Activated T-cell treated with anti-CD3 and anti-CD28 coated beads, Interleukin-2, amount 50 U/mL, for 4 hours (primary cell): ENCODE measurements around the gene C11orf16. TPM values are rescaled to one million over a fixed set of nuclear protein-coding genes. Genes with fewer than 3 reads are reported as not detected.
"Not testable (repeated sequence)": the region's sequence is repeated elsewhere in the genome, so short reads cannot be mapped to it uniquely, and the experiment has no call there.

ENCODE experiments used
- ATAC-seq, 2 donors: fragments of 200-7000 bp; cut with Tn5 transposase; one replicate each; pipeline ENCODE4 v1.10.0; 2021
- DNase-seq: peaks from one replicate; pipeline ENCODE4 v3.0.0-alpha.2; 2020
- H3K27me3 Mint-ChIP-seq: one replicate; pipeline ENCODE4 v1.8.0; 2021; ENCODE audit warnings: low read depth, mixed read lengths
- H3K36me3 Mint-ChIP-seq: one replicate; pipeline ENCODE4 v1.8.0; 2022; ENCODE audit warnings: mixed read lengths; ENCODE audit not compliant: insufficient read depth
- H3K4me1 Mint-ChIP-seq: one replicate; pipeline ENCODE4 v1.8.0; 2021; ENCODE audit warnings: low read depth, mixed read lengths
- H3K4me3 Mint-ChIP-seq: one replicate; pipeline ENCODE4 v1.8.0; 2021; ENCODE audit warnings: mild to moderate bottlenecking, moderate library complexity, mixed read lengths
- H3K9me3 Mint-ChIP-seq: one replicate; pipeline ENCODE4 v1.8.0; 2021; ENCODE audit warnings: mixed read lengths
- total RNA-seq, 3 donors: library from RNA; stranded (reverse); gene quantifications; one replicate each; pipeline ENCODE4 v1.2.1, GENCODE V29; 2021

C11orf16 gene
- total RNA-seq, 3 donors from 2014 or later: not detected

GRCh38 chr11:8881585-8881984, 51.2 kb downstream of the C11orf16 start:
- not testable (repeated sequence) for H3K4me3 Mint-ChIP-seq, H3K9me3 Mint-ChIP-seq, H3K4me1 Mint-ChIP-seq, ATAC-seq, H3K36me3 Mint-ChIP-seq, DNase-seq
- H3K27me3 Mint-ChIP-seq: peaks cover 16% of the 10 kb centered on the region

- ATAC-seq: no peak
- Mint-ChIP-seq H3K27me3 (peaks cover 13% of the 10 kb centered on the region), H3K9me3 (no peaks in the 10 kb centered on the region), H3K36me3 (no peaks in the 10 kb centered on the region), H3K4me1 (peaks cover 6% of the 10 kb centered on the region), H3K4me3 (no peak overlapping the region)
- no peak for DNase-seq
These were observed 54.0 kb downstream of the C11orf16 start for GRCh38 chr11:8878771-8879170.

GRCh38 chr11:8873741-8874405, 58.9 kb downstream of the C11orf16 start:
- H3K27me3 Mint-ChIP-seq: peaks cover 39% of the 10 kb centered on the region

GRCh38 chr11:8871962-8872361, 60.8 kb downstream of the C11orf16 start:
- no peak for ATAC-seq
- DNase-seq: no peak
- Mint-ChIP-seq H3K9me3 (no peaks in the 10 kb centered on the region), H3K36me3 (no peaks in the 10 kb centered on the region), H3K4me3 (no peak overlapping the region), H3K4me1 (peaks cover 11% of the 10 kb centered on the region), H3K27me3 (peaks cover 46% of the 10 kb centered on the region)

More at GRCh38 chr11:8873741-8874405, 58.9 kb downstream of the C11orf16 start:
- H3K9me3 Mint-ChIP-seq: no peaks in the 10 kb centered on the region
- H3K36me3 Mint-ChIP-seq: no peaks in the 10 kb centered on the region
- H3K4me1 Mint-ChIP-seq: peaks cover 11% of the 10 kb centered on the region
- ATAC-seq: no peak
- no peak for DNase-seq
- no peak overlapping the region for H3K4me3 Mint-ChIP-seq

- peaks cover 11% of the 10 kb centered on the region for H3K4me1 Mint-ChIP-seq
- peak overlapping the region; percentile 53 for H3K4me3 Mint-ChIP-seq
- ATAC-seq (no peak), DNase-seq (no peak)
- no peaks in the 10 kb centered on the region for H3K9me3 Mint-ChIP-seq
- H3K36me3 Mint-ChIP-seq: no peaks in the 10 kb centered on the region
- peaks cover 52% of the 10 kb centered on the region for H3K27me3 Mint-ChIP-seq
These were observed 61.5 kb downstream of the C11orf16 start for GRCh38 chr11:8871171-8871775.

GRCh38 chr11:8870411-8871170, 62.2 kb downstream of the C11orf16 start:
- DNase-seq (no peak), ATAC-seq (peak; percentile 63 to 70)
- Mint-ChIP-seq H3K36me3 (no peaks in the 10 kb centered on the region), H3K9me3 (no peaks in the 10 kb centered on the region), H3K27me3 (peaks cover 54% of the 10 kb centered on the region), H3K4me3 (peak overlapping the region; percentile 68), H3K4me1 (peaks cover 11% of the 10 kb centered on the region)

Other genes with a start within 250 kb of the C11orf16 start
- 10 to 100 TPM; 18.2 to 25.6 (median 25.6) TPM for gene AKIP1, start 21.8 kb downstream of the C11orf16 start, total RNA-seq
- not detected for gene ASCL3, start 10.1 kb upstream of the C11orf16 start, total RNA-seq
- gene TMEM9B, start 31.5 kb upstream of the C11orf16 start, total RNA-seq: 10 to 100 TPM; 25.6 to 28.9 (median 28.6) TPM
- gene NRIP3, start 71.1 kb upstream of the C11orf16 start, total RNA-seq: 1 to 10 TPM; 1.9 to 2.4 (median 2.0) TPM
- gene SCUBE2, start 158.7 kb upstream of the C11orf16 start, total RNA-seq: under 1 TPM; 0.20 to 0.41 (median 0.26) TPM